H1 (cell line): ENCODE measurements around the gene DDHD1. TPM values are rescaled to one million over a fixed set of nuclear protein-coding genes. Genes with fewer than 3 reads are reported as not detected.

Source experiments
- BRCA1 ChIP-seq: IDR thresholded peaks from 2 replicates; pipeline ENCODE4 v1.6.1; 2012; ENCODE audit warnings: low read depth, low read length, improper control_type of control experiment
- GABPA ChIP-seq: IDR thresholded peaks from 2 replicates; pipeline ENCODE4 v1.6.1; 2011; ENCODE audit warnings: mild to moderate bottlenecking, low read length, moderate library complexity, borderline replicate concordance; ENCODE audit not compliant: insufficient read depth
- PHF8 ChIP-seq: fragments of 200-600 bp; sonication (generic); conservative IDR thresholded peaks from 2 replicates; pipeline ENCODE4 v1.7.1; 2012; ENCODE audit warnings: low read depth, mild to moderate bottlenecking, inconsistent platforms, low read length, moderate library complexity
- RAD21 ChIP-seq, 2 experiments: IDR thresholded peaks in 1 of 2; conservative IDR thresholded peaks in 1 of 2; 2 replicates each; pipeline ENCODE4 v1.6.1; 2011; ENCODE audit warnings: low read depth in 2 of 2, low read length in 2 of 2, improper control_type of control experiment in 1 of 2, inconsistent platforms in 1 of 2, mild to moderate bottlenecking in 1 of 2, moderate library complexity in 1 of 2
- SRF ChIP-seq: IDR thresholded peaks from 2 replicates; pipeline ENCODE4 v1.6.1; 2011; ENCODE audit warnings: mild to moderate bottlenecking, low read depth, low read length, moderate library complexity
- TBP ChIP-seq: IDR thresholded peaks from 2 replicates; pipeline ENCODE4 v1.6.1; 2011; ENCODE audit warnings: low read depth, low read length, improper control_type of control experiment
- polyA plus RNA-seq, 7 experiments: library from polyadenylated mRNA; depleted of rRNA in 3 of 7; stranded (reverse) in 5 of 7; unstranded in 2 of 7; fragments of >200 nt in 5 of 7; fragments of 200-250 nt in 2 of 7; gene quantifications; 1 replicate in 5 of 7; 2 replicates in 1 of 7; 4 replicates in 1 of 7; pipeline versions ENCODE4 v1.2.1 to v1.2.3, GENCODE V29; 2011 to 2013; ENCODE audit warnings: missing spikeins in 2 of 7, mixed read lengths in 2 of 7
- total RNA-seq: library from RNA; stranded (reverse); fragmentation: NEBNext Ultra II Directional; extraction: Animal tissue kit (Norgen Biotek cat#: 25700); gene quantifications from 2 replicates; pipeline ENCODE4 v1.2.1, GENCODE V29; 2021
- TF ChIP-seq, protein P1 (sequence below): fragments of 300-600 bp; sonication (generic); IDR thresholded peaks from 2 replicates; pipeline ENCODE4 v1.7.1; 2012; ENCODE audit warnings: low read length, moderate library complexity, mild to moderate bottlenecking, inconsistent platforms; ENCODE audit not compliant: insufficient replicate concordance
- TF ChIP-seq, protein P2 (sequence below): IDR thresholded peaks from 2 replicates; pipeline ENCODE4 v1.6.1; 2011; ENCODE audit warnings: low read length, improper control_type of control experiment
- TF ChIP-seq, protein P3 (sequence below): IDR thresholded peaks from 2 replicates; pipeline ENCODE4 v1.6.1; 2012; ENCODE audit warnings: inconsistent platforms

Gene DDHD1
- total and polyA plus RNA-seq, 2 of the 8 experiments (the other 6 are each of a cell fraction or from before 2014, with no cell fraction given), result 3.6 to 16.0 TPM

DNA sequence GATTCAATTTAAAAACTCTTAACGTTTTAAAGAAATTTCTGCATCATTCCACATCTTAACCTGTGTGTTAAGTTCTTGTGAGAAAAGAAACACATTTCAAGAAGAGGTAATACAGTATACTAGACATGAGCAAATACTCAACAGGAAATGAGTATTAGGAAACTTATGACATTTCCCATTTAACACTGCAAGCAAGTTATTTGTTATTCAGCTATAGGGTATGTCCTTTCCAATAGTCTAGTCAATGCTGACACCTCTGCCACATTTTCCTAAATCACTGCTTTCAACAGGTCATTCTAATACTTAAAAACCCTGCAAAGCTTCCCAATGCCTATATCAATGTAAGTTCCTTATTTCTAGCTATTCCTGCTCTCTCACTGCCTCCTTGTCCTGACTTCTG is 93.1 kb downstream of the DDHD1 start (continued):
- TF ChIP-seq, protein P1, sequence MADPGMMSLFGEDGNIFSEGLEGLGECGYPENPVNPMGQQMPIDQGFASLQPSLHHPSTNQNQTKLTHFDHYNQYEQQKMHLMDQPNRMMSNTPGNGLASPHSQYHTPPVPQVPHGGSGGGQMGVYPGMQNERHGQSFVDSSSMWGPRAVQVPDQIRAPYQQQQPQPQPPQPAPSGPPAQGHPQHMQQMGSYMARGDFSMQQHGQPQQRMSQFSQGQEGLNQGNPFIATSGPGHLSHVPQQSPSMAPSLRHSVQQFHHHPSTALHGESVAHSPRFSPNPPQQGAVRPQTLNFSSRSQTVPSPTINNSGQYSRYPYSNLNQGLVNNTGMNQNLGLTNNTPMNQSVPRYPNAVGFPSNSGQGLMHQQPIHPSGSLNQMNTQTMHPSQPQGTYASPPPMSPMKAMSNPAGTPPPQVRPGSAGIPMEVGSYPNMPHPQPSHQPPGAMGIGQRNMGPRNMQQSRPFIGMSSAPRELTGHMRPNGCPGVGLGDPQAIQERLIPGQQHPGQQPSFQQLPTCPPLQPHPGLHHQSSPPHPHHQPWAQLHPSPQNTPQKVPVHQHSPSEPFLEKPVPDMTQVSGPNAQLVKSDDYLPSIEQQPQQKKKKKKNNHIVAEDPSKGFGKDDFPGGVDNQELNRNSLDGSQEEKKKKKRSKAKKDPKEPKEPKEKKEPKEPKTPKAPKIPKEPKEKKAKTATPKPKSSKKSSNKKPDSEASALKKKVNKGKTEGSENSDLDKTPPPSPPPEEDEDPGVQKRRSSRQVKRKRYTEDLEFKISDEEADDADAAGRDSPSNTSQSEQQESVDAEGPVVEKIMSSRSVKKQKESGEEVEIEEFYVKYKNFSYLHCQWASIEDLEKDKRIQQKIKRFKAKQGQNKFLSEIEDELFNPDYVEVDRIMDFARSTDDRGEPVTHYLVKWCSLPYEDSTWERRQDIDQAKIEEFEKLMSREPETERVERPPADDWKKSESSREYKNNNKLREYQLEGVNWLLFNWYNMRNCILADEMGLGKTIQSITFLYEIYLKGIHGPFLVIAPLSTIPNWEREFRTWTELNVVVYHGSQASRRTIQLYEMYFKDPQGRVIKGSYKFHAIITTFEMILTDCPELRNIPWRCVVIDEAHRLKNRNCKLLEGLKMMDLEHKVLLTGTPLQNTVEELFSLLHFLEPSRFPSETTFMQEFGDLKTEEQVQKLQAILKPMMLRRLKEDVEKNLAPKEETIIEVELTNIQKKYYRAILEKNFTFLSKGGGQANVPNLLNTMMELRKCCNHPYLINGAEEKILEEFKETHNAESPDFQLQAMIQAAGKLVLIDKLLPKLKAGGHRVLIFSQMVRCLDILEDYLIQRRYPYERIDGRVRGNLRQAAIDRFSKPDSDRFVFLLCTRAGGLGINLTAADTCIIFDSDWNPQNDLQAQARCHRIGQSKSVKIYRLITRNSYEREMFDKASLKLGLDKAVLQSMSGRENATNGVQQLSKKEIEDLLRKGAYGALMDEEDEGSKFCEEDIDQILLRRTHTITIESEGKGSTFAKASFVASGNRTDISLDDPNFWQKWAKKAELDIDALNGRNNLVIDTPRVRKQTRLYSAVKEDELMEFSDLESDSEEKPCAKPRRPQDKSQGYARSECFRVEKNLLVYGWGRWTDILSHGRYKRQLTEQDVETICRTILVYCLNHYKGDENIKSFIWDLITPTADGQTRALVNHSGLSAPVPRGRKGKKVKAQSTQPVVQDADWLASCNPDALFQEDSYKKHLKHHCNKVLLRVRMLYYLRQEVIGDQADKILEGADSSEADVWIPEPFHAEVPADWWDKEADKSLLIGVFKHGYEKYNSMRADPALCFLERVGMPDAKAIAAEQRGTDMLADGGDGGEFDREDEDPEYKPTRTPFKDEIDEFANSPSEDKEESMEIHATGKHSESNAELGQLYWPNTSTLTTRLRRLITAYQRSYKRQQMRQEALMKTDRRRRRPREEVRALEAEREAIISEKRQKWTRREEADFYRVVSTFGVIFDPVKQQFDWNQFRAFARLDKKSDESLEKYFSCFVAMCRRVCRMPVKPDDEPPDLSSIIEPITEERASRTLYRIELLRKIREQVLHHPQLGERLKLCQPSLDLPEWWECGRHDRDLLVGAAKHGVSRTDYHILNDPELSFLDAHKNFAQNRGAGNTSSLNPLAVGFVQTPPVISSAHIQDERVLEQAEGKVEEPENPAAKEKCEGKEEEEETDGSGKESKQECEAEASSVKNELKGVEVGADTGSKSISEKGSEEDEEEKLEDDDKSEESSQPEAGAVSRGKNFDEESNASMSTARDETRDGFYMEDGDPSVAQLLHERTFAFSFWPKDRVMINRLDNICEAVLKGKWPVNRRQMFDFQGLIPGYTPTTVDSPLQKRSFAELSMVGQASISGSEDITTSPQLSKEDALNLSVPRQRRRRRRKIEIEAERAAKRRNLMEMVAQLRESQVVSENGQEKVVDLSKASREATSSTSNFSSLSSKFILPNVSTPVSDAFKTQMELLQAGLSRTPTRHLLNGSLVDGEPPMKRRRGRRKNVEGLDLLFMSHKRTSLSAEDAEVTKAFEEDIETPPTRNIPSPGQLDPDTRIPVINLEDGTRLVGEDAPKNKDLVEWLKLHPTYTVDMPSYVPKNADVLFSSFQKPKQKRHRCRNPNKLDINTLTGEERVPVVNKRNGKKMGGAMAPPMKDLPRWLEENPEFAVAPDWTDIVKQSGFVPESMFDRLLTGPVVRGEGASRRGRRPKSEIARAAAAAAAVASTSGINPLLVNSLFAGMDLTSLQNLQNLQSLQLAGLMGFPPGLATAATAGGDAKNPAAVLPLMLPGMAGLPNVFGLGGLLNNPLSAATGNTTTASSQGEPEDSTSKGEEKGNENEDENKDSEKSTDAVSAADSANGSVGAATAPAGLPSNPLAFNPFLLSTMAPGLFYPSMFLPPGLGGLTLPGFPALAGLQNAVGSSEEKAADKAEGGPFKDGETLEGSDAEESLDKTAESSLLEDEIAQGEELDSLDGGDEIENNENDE, result no peak
- TF ChIP-seq SRF (no peak), TBP (no peak), PHF8 (no peak), GABPA (no peak), BRCA1 (no peak), RAD21 (IDR thresholded peaks at IDR 0.05 in 1 of 2, conservative IDR thresholded peaks at IDR 0.05 in 1 of 2; ENCODE audit: low read depth in 2 of 2, low read length in 2 of 2) (no peak)
- TF ChIP-seq, protein P2, sequence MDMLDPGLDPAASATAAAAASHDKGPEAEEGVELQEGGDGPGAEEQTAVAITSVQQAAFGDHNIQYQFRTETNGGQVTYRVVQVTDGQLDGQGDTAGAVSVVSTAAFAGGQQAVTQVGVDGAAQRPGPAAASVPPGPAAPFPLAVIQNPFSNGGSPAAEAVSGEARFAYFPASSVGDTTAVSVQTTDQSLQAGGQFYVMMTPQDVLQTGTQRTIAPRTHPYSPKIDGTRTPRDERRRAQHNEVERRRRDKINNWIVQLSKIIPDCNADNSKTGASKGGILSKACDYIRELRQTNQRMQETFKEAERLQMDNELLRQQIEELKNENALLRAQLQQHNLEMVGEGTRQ, result no peak
- TF ChIP-seq, protein P3, sequence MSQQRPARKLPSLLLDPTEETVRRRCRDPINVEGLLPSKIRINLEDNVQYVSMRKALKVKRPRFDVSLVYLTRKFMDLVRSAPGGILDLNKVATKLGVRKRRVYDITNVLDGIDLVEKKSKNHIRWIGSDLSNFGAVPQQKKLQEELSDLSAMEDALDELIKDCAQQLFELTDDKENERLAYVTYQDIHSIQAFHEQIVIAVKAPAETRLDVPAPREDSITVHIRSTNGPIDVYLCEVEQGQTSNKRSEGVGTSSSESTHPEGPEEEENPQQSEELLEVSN, result no peak
